ENCODE data around the gene GABRA4.

The GABRA4 gene

GRCh38 chr4:46870411-46870810 lies 123.0 kb downstream of the GABRA4 start:
- Histone ChIP-seq H3K36me3 (no peaks in the 10 kb centered on the region), H3K27ac (no peak overlapping the region), H3K4me3 (no peak overlapping the region), H3K27me3 (no peaks in the 10 kb centered on the region), H3K9me3 (replicated peaks in 1 of 11) (peaks cover 0 to 8% (median 0%) of the 10 kb centered on the region in 11 experiments; a peak in 2 of 22 replicates), H3K9ac (no peak overlapping the region), H4K20me1 (no peaks in the 10 kb centered on the region), H3K4me2 (no peak overlapping the region), H3K4me1 (no peaks in the 10 kb centered on the region)
- TF ChIP-seq Cebpa-rat (IDR thresholded peaks at IDR 0.05), result no peak
